NCI-H146 treated with DMSO at 0.1 percent for 48 hours (cell line): ENCODE measurements around the gene DENR.
"Not testable (repeated sequence)": the region's sequence is repeated elsewhere in the genome, so short reads cannot be mapped to it uniquely, and the experiment has no call there.

ENCODE experiments used
- DNase-seq: peaks from one replicate; lab custom pipeline; 2025; ENCODE audit not compliant: unreplicated experiment; lab: John Stamatoyannopoulos, UW

The DENR gene, protein sequence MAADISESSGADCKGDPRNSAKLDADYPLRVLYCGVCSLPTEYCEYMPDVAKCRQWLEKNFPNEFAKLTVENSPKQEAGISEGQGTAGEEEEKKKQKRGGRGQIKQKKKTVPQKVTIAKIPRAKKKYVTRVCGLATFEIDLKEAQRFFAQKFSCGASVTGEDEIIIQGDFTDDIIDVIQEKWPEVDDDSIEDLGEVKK

DNA sequence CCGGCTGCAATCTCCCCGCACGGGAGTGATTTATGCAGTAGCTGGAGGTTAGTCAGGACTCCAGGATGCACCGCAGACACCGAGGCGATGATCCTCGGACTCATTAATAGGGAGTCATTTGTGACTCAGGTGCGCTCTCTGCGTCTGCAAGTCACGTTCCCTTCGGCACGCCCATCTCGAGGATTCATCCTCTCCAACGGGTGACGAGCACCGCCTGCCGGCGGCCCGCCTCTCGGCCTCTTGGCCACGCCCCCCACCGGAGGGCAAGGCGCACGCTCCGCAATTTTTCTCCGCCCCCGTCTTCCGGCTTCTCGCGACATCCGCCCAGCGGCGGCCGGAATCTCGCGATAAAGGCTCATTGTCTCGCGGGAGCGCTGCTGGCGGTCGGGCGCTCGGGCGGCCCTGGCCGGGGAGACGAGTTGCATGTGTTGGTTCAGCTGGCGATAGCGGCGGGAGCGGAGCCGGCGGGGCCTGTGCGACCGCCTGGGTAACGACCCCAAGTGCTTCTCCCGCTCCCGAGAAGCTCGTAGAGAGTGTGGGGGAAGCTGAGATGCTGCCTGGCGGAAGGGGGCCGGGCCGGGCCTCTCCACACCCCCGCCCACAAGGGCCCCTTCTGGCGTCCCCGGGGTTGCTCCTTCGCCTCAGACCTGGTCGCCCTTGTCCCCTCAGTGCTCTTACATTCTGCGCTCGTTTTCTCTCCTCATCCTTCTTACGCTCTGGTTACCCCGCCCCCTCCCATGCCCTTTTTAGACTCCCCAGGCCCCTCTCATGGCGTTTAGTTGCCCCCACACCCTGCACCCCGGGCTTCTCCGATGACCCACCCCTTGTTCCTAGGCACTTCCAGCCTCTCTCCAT lies at the start of gene DENR:
Gene DENR (plus strand): TSS at position 361 of the 855 bp plus-strand sequence. CDS start 878 bp downstream, outside the sequence.
- peak; percentile 94 for DNase-seq

DNA sequence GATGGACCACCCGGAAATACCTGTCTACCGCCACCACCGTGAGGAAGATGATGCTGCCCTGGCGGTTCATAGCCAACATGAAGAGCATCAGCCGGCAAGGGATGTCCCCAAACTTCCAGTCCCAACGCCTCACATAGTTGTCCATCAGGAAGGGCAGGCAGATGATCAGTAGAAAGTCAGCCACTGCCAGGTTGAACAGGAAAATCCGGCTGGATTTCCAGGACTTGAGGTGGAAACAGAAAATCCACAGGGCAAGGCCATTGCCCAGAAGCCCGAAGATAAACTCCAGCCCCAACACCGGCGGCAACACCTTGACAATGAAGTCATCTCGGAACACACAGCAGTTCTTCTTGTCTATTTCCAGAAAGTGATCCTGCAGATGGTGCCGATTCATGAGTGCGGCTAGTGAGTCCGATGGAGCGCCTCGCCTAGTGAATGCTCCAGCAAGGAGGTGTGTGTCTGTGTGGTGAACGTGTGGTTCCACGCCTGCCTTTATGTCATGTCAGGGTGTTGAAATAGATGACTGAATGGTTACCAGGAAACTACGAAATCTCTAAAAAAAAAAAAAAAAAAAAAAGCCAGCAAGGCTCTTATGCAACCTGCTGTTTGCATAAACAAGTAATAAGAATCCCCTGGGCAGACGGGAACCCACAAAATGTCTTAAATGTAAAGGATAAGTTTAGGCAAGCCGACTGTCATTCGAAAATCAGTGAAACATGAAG lies 49.6 kb upstream of the DENR start, which contains the start of gene HCAR2:
Gene HCAR2 (minus strand): TSS at position 468 of the 722 bp plus-strand sequence. CDS start 74 bp downstream, at position 394.
- DNase-seq, result not testable (repeated sequence)

DNA sequence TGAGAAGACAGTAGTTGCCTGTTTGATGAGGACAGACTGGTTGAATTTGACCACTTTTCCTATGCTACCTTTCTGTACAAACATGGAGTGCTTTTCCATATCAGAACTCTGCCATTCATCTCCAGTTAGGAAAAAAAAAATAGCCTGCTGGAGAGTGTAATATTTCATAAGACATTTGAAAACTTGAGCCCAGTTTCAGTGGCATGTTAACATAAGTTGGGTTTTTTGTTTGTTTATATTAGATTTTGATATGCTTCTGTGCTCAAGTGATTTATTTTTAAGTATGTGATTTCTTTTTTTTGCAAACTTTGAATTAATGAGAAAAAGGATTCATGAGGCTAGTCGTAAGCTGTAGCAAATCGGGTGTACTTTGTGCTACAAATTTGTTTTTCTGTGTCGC lies 48.8 kb upstream of the DENR start:
- not testable (repeated sequence) for DNase-seq

DNA sequence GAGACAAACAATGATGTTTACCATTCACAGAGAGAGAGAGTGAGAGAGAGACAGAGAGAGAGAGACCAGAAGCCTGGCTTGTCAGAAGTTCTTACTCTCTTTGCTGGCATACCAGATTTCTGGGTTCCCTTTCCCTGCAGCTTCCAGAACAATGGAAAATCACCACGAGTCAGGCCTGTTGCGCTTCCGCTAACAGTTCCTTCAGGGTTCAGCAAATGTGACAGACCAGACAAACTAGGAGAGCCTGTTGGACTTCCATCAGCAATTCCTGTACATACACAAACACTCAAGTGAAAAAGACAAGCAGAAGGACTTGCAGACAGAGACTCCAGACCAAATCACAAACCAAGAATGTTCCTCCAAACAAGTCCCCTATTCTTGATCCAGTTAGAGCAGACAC lies 43.3 kb upstream of the DENR start:
- DNase-seq, result not testable (repeated sequence)

DNA sequence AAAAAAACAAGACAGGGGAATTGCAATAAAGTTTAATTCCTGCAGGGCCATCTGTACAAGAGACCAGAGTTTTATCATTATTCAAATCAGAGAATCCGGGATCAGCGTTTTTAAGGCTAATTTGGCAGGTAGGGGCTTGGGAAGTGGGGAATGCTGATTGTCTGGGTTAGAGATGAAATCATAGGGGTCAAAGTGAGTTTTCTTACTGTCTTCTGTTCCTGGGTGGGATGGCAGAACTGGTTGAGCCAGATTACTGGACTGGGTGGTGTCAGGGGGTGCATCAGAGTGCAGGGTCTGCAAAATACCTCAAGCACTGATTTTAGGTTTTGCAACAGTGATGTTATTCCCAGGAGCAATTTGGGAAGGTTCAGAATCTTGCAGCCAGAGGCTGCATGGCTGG lies 42.3 kb upstream of the DENR start:
- not testable (repeated sequence) for DNase-seq

DNA sequence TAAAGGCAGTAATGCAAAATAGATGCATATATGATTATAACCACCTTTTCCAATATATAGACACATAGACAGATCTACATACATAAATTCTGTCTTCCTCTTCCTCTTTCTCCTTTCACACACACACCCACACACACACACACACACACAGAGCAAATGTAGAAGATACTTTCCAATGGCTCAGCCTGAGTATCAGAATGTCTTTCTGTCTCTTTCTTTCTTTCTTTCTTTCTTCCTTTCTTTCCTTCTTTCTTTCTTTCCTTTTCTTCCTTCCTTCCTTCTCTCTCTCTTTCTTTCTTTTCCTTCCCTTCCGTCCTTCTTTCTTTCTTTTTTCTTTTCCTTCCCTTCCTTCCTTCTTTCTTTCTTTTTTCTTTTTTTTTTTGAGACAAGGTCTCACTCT lies 41.4 kb upstream of the DENR start:
- not testable (repeated sequence) for DNase-seq

DNA sequence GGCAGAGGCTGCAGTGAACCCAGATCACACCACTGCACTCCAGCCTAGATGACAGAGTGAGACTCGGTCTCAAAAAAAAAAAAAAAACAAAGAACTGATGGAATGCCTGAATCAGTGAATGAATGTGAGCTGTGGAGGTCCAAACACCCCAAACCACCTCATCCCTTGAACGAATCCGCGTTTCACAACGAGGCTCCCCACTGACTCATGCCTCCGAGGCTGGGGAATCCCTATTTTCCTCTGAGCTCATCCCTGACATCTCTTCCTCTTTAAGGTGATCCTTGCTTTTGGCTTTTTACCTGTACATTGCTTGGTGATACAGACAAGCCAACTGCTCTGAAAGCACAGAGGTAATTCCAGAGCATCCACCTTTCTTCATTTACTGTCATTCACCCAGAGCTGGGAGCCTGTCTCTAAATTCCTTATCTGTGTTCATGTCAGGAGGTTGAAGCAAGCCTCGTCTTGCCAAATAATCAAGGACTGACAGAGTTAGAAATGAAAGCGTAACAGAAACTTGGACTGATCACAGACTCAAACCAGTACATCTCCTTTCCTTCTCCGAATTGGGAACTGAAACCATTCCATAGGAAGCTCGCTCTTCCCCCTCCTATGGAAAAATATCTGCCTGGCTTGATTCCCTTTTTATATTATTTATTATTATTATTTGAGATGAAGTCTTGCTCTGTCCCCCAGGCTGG lies 39.0 kb upstream of the DENR start:
- not testable (repeated sequence) for DNase-seq

DNA sequence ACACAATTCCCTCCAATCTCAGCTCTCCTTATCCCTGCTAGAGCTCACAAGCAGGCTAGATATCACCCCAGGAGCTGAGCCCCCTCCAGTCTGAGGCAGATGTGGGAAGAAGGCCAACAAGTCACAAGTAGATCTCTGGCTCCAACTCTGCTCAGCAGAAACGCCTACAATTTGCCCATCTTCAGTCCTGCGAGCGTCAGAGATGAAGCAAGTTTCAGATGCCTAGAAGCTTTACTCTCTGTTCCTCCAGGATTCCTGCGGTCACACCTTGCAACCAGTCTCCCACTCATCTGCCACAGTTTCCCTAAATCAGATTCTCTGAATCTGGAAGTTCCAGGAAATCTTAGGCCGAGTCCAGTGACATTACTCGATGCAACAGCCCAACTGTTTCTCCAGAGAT lies 37.4 kb upstream of the DENR start:
- DNase-seq, result not testable (repeated sequence)

DNA sequence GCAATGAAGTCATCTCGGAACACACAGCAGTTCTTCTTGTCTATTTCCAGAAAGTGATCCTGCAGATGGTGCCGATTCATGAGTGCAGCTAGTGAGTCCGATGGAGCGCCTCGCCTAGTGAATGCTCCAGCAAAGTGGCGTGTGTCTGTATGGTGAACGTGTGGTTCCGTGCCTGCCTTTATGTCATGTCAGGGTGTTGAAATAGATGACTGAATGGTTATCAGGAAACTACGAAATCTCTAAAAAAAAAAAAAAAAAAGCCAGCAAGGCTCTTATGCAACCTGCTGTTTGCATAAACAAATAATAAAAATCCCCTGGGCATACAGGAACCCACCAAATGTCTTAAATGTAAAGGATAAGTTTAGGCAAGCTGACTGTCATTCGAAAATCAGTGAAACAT lies 36.0 kb upstream of the DENR start, which contains the start of gene HCAR3:
Gene HCAR3 (minus strand): TSS at position 154 of the 400 bp plus-strand sequence. CDS start 74 bp downstream, at position 80.
- not testable (repeated sequence) for DNase-seq

DNA sequence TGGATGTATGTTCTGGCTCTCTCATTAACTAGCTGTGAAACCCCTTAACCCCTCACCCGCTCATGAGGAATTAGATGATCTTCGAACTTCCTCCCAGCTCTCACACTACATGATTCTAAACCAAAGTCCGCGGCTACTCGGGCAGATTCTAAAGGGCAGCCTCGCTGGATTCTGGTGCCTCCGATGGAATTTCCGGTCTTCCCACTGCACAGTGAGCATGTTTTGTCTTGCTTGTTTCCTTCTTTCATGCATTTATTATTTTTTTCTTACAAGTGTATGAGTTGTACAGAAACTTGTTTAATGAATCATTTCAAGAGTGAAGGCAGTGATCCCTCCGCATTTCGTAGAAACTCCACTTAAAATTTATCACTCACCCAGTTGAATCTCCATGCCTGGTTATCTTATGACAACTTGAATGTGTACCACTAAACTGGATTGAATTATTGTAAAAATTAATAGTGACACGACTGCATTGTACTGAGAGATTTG lies 31.5 kb upstream of the DENR start:
- no peak for DNase-seq

DNA sequence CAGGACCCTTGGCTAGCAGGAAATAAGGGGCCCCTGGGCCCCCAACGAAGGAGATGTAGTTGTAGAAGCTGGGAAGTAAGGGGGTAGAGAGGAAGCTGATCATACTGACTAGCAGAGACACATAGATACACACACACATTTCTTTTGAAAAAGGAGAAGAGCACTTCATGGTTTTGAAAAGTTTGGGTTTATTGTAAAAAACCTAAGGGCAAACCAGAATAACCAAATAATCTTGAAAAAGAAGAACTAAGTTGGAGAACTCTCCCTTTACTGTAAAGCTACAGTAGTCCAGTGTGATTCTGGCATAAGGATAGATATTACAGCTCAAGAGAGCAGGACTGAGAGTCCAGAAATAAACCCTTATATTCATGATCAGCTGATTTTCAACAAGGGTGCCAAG lies 30.2 kb upstream of the DENR start:
- DNase-seq, result no peak

DNA sequence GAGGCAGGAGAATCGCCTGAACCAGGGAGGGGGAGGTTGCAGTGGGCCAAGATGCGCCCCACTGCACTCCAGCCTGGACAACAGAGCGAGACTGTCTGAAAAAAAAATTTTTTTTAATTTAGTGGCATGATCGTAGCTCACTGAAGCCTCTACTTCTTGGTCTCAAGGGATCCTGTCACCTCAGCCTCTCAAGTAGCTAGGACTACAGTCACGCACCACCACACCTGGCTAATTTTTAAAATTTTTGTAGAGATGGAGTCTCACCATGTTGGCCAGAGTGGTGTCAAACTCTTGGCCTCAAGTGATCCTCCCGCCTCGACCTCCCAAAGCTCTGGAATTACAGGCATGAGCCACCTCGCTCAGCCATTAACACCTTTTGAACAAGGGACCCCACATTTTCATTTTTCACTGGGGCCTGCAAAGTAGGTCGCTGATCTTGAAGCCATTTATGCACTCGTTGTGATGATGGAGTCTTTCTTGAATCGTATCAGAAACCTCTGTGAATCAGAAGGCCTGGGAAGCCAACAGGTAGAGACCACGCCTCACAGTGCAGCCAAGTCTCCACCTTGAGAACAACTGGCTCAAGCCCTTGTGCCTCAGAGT lies 27.9 kb upstream of the DENR start:
- no peak for DNase-seq

DNA sequence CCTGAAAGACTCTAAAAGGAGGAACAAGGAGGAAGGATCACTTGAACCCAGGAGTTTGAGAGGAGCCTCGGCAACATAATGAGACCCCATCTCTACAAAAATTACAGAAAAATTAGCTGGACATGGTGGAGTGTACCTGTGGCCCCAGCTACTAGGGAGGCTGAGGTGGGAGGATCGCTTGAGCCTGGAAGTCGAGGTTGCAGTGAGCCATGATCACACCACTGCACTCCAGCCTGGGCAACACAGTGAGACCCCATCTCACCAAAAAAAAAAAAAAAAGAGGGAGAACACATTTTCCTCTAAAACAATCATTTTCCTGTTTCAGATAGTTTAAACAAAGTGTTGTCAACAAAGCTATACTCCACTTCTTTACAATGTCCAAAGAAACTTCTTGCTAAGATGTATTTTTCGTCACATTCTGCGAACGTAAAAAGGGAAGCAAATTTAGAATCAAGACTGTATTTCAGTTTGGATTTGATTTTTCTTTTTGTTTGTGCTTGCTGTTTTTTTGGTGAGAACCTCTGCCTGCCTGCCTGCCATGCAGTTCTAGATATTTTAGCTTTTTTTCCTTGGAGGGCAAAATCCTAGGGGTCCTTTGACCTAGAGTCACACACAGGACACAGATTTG lies 27.1 kb upstream of the DENR start:
- no peak for DNase-seq

DNA sequence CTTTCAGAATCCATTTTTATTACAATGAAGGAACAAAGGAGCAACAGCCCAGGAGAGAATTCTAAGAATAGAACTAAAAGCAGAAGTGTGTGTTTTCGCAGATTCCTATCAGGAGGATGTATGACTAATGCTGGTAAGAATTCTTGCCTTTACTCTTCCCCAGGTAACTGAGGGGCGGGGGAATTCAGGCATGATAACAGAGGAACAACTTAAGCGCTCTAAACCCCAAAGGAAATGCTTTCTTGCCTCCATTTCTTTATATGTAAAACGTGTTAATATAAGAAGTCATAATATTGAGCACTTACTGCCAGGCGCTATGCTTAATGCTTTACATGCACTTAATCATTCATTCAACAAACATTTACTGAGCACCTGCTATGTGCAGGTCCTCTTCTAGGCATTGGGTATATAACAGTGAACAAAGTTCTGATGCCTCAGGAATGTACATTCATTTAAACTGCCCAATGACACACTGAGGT lies 26.5 kb upstream of the DENR start:
- no peak for DNase-seq

DNA sequence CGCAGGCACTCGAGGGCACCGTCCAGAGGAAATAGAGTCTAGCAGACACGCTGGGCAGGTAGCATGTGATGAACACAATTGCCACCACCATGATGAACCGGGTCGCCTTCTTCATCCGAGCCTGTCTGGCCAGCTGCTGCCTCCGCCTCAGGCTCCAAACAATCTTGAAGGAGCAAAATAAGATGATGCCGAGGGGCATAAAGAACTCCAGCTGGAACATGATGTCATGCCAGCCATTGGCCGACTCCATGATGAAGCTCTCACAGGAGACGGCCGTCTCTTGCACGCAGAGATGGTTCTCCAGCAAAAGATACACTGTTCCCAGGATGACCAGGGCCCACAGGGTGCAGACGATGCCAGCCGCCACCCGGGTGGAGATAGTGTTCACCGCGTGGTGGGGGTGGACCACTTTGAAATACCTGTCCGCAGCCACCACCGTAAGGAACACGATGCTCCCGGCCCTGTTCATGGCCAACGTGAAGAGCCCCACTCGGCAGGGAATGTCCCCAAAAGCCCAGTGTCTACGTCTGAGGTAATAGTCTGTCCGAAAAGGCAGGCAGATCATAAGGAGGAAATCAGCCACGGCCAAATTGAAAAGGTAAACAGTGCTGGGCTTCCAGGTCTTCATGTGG lies 22.9 kb upstream of the DENR start:
- no peak for DNase-seq

DNA sequence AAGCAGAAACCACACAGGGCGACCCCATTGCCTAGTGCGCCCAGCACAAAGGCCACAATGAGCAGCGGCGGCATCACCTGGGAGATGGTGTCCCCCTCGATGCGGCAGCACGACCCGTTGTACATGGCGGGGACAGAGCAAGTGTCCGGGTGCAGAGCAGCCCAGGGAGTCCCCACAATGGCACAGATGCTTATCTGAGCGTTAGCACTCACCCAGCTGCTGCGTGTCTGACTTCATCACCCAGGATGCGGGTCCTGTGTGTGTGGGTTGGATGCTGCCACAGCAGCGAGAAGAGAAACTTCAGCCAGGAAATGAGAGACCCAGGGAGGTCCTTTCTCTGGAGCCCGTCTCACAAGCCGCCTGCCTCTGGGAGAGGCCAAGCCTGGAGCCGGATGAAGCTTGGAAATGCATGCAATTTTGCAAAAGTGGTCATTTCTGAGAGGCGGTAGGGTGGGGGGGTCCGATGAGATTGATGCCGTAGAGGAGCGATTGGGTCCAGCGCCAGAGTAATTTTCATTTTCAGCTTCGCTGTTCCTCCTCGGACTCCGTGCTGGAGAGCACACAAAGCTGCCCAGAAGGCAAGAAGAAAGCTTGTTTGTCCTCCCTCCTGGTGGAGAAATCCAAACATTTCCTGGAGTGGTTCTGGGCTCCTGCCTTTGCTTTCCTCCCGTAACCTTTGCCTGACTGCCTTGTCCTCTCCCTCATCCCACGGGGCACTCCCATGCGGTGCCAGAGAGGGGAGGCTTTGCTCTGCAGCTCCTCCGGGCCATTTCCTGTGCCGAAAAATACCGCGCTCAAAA lies 22.2 kb upstream of the DENR start, which contains the start of gene HCAR1:
Gene HCAR1 (minus strand): TSS at position 630 of the 800 bp plus-strand sequence. CDS start 505 bp downstream, at position 125.
- no peak for DNase-seq

DNA sequence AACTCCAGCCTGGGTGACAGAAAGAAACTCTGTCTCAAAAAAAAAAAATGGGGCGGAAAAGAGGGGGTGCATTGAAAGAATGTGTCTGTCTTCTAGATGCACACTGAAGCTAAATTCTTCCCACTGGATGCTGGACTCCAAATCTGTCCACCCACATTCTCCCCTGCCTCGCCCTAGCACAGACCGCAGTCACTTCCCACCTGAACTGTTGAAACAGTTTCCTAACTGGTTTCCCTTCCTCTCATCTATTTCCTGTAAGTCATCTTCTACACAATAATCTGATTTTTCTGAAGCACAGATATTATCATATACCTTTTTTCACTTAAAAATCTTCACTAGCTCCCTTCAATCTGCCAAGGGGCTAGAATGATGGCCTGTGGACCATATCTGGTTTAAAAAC lies 20.5 kb upstream of the DENR start:
- DNase-seq, result no peak

DNA sequence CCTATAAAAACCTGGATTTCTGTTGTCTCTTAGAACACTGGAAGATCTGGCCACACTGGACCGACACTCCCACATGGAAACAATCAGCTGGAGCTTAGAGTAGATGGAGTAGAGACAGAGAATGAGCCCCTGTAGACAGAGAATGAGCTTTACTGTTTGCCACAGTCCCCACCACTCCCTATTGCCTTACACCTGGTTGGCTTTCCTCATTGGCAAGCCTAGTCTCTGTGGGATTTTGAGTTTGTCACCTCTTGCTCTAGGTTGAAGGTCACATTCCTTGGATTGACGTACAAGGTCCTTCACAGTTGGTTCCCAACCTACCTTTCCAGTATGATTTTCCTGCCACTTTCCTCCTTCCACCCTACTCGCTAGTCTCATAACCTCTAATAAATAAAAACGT lies 20.0 kb upstream of the DENR start:
- DNase-seq, result no peak
